HG03571 (cell line): ENCODE measurements around the gene CCNI.
A peak's percentile ranks its signal among the peaks of the same experiment; 100 is the strongest.
"Not testable (repeated sequence)": the region's sequence is repeated elsewhere in the genome, so short reads cannot be mapped to it uniquely, and the experiment has no call there.

Experiments
- ATAC-seq: cut with Tn5 transposase; IDR thresholded peaks from one replicate; pipeline ENCODE4 v1.9.1; 2021; ENCODE audit not compliant: unreplicated experiment

CCNI gene

GRCh38 chr4:77082886-77083608 is 7.3 kb upstream of the CCNI start:
- ATAC-seq, result no peak

- ATAC-seq, result not testable (repeated sequence)
These were observed 5.0 kb upstream of the CCNI start for GRCh38 chr4:77080806-77081205.

GRCh38 chr4:77079281-77079680 is 3.5 kb upstream of the CCNI start:
- ATAC-seq, result no peak

- no peak for ATAC-seq
These were observed 2.6 kb upstream of the CCNI start for GRCh38 chr4:77078401-77078800.

- no peak for ATAC-seq
These were observed 1.3 kb upstream of the CCNI start for GRCh38 chr4:77076889-77077635.

- ATAC-seq, result peak; percentile 55
These were observed 571 bp downstream of the CCNI start for GRCh38 chr4:77074981-77075855.

GRCh38 chr4:77074381-77074831 is 1.4 kb downstream of the CCNI start:
- no peak for ATAC-seq

GRCh38 chr4:77073981-77074380 is 1.8 kb downstream of the CCNI start:
- no peak for ATAC-seq

GRCh38 chr4:77073106-77073809 is 2.5 kb downstream of the CCNI start:
- no peak for ATAC-seq

- no peak for ATAC-seq
These were observed 3.5 kb downstream of the CCNI start for GRCh38 chr4:77072195-77072753.

- ATAC-seq, result not testable (repeated sequence)
These were observed 6.3 kb downstream of the CCNI start for GRCh38 chr4:77069514-77069913.

- ATAC-seq, result no peak
These were observed 10.4 kb downstream of the CCNI start for GRCh38 chr4:77065382-77065781.

- ATAC-seq, result no peak
These were observed 12.9 kb downstream of the CCNI start for GRCh38 chr4:77062856-77063255.

- ATAC-seq, result no peak
These were observed 23.4 kb downstream of the CCNI start for GRCh38 chr4:77052352-77052751.

GRCh38 chr4:77050962-77051361 is 24.8 kb downstream of the CCNI start:
- no peak for ATAC-seq

- no peak for ATAC-seq
These were observed 28.8 kb downstream of the CCNI start for GRCh38 chr4:77047037-77047436.

GRCh38 chr4:77045490-77045889 is 30.3 kb downstream of the CCNI start:
- no peak for ATAC-seq

- ATAC-seq, result no peak
These were observed 31.2 kb downstream of the CCNI start for GRCh38 chr4:77044461-77045150.

- ATAC-seq, result no peak
These were observed 32.2 kb downstream of the CCNI start for GRCh38 chr4:77043507-77044136.
